Measurements from ENCODE around the gene PRELID3B. TPM values are rescaled to one million over a fixed set of nuclear protein-coding genes. Genes with fewer than 3 reads are reported as not detected.
A peak's percentile ranks its signal among the peaks of the same experiment; 100 is the strongest.

Gene PRELID3B
- total and polyA plus RNA-seq, 7 experiments from 2014 or later, result 17.6 to 70.4 (median 42.0) TPM

DNA sequence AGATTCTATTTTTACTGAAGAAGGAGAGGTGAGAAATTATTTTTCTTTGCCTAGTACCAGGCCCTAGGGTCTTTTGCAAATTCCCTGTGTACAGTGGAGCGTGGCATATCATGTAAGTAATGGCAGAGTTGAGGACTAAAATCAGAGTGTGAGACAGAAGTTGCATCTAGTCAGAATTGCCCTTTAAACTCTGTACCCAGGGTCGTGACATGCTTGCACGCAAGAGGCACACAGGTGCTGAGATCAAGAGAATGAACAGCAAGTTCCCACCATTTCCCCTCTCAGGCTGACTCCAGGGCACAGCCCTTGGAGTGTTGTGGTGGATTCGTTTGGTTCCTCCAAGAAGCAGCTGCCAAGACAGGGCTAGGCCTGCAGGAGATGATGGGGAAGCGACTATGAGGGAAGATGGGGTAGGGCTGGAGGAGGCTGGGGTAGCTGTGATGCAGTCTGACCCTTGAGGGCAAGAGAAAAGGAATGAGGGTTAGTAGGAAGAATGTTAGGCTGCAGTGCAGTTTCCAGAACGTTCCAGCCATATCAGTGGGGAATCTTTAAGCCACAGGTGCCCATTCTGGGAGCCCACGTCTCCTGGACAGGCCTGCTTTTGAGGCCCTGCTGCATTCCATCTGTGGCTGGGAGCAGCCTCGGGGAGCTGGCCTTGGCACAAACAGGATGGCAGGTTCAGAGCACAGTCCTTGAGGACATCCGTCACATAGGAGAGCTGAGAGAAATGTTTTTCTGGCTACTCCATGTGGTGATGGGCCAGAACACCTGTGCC, 54.6 kb downstream of the PRELID3B start:
- intact Hi-C loops (cut with micrococcal nuclease), result no loop called here
- Histone ChIP-seq H3K4me3 (ENCODE audit: low read length) (no peak overlapping the region), H3K27me3 (ENCODE audit: control insufficient read depth in 2 of 2, insufficient read depth in 2 of 2, low read length in 2 of 2) (no peaks in the 10 kb centered on the region), H3K9me3 (ENCODE audit: control insufficient read depth in 2 of 3, low read length in 3 of 3) (no peaks in the 10 kb centered on the region), H3K27ac (ENCODE audit: low read depth, low read length) (no peak overlapping the region), H3K4me1 (ENCODE audit: control insufficient read depth in 2 of 2, insufficient read depth in 2 of 2, low read length in 2 of 2) (peaks cover 11 to 15% of the 10 kb centered on the region in 2 donors), H3K36me3 (ENCODE audit: control insufficient read depth in 2 of 3, insufficient read depth in 3 of 3, low read length in 3 of 3) (peaks cover 27 to 72% (median 49%) of the 10 kb centered on the region in 3 experiments)
- peaks cover 10 to 45% (median 26%) of the 10 kb centered on the region in 5 donors for H3K36me3 Mint-ChIP-seq
- H3K27ac Mint-ChIP-seq, result peak overlapping the region in 3 of 9 donors; percentile 21 to 72 (median 53)
- POLR2A ChIA-PET, result interaction anchor here (1.4 kb wide), 1 partner anchor 10 kb away, joined by 4 read pairs; no protein-coding TSS in a partner anchor
- peaks cover 0 to 1% (median 0%) of the 10 kb centered on the region in 11 donors for H3K9me3 Mint-ChIP-seq
- ATAC-seq, result no peak
- CTCF ChIA-PET, result interaction anchor here (0.6 kb wide), 1 partner anchor 416 kb away, joined by 3 read pairs; no protein-coding TSS in a partner anchor
- DNase-seq, result no peak
- no peak overlapping the region for H3K4me3 Mint-ChIP-seq
- H3K4me1 Mint-ChIP-seq, result peaks cover 17 to 34% (median 32%) of the 10 kb centered on the region in 7 donors
- no peaks in the 10 kb centered on the region for H3K27me3 Mint-ChIP-seq

DNA sequence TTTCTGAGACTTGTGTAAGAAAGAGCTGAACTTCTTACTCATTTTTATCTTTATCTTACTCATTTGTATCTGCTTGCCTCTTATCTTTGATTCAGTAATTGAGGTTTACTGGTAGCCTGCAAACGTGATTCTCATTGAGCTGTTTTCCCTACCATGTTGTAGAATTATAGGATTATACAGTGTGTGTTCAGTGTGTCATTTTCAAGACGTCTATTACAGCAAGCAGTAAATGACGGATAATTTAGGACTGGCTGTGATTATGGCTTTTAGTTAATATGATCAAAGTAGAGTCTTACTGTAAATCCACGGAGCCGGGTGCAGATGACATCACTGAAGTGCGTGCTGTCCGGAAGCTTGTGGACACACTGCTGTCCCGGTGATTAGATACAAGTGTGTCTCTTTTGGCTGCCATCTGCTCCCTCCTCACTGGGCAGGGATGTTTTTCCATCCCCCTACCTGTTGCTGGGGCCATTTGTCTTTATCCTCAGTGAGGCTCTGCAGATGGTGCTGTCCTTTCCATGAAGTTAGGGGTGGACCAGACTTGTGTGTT, 55.5 kb downstream of the PRELID3B start:
- Mint-ChIP-seq H3K4me1 (peaks cover 24 to 43% (median 41%) of the 10 kb centered on the region in 7 donors), H3K27ac (peak overlapping the region in 4 of 9 donors; percentile 52 to 75 (median 72)), H3K9me3 (peaks cover 0 to 1% (median 0%) of the 10 kb centered on the region in 11 donors), H3K27me3 (no peaks in the 10 kb centered on the region), H3K4me3 (no peak overlapping the region), H3K36me3 (peaks cover 6 to 45% (median 22%) of the 10 kb centered on the region in 5 donors)
- DNase-seq, result no peak
- Histone ChIP-seq H3K36me3 (ENCODE audit: control insufficient read depth in 2 of 3, insufficient read depth in 3 of 3, low read length in 3 of 3) (peaks cover 27 to 63% (median 40%) of the 10 kb centered on the region in 3 experiments), H3K27ac (ENCODE audit: low read depth, low read length) (no peak overlapping the region), H3K27me3 (ENCODE audit: control insufficient read depth in 2 of 2, insufficient read depth in 2 of 2, low read length in 2 of 2) (no peaks in the 10 kb centered on the region), H3K4me1 (ENCODE audit: control insufficient read depth in 2 of 2, insufficient read depth in 2 of 2, low read length in 2 of 2) (peaks cover 20 to 24% of the 10 kb centered on the region in 2 donors), H3K4me3 (ENCODE audit: low read length) (no peak overlapping the region), H3K9me3 (ENCODE audit: control insufficient read depth in 2 of 3, low read length in 3 of 3) (no peaks in the 10 kb centered on the region)
- intact Hi-C loops (cut with micrococcal nuclease), result no loop called here
- POLR2A ChIA-PET, result interaction anchor here (1.4 kb wide), 1 partner anchor 9 kb away, joined by 4 read pairs; no protein-coding TSS in a partner anchor
- ATAC-seq, result no peak
- CTCF ChIA-PET, result no interaction called here

DNA sequence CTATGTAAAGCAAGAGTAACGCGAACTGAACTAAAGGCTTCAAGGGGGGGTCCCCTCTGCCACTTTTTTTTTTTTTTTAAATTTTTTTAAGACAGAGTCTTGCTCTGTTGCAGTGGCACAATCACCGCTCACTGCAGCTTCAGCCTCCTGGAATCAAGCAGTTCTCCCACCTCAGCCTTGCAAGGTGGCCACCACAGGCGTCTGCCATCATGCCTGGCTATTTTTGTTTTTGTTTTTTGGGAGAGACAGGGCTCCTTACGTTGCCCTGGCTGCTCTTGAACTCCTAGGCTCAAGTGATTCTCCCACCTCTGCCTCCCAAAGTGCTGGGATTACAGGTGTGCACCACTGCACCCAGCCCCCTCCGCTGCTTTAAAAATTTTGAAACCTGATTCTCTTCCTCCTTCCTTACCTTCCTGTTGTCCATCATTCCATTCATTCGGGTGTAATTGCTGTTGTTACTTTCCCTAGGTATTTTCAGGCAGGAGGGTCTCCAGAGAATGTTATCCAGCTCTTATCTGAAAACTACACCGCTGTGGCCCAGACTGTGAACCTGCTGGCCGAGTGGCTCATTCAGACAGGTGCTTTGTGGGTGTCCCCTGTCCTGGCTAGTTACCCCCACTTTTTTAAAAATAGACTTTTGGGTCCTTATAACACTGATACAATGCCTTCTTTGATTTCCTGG, 56.2 kb downstream of the PRELID3B start:
- no peak overlapping the region for H3K4me3 Mint-ChIP-seq
- H3K4me1 Mint-ChIP-seq, result peaks cover 26 to 47% (median 42%) of the 10 kb centered on the region in 7 donors
- Histone ChIP-seq H3K36me3 (ENCODE audit: control insufficient read depth in 2 of 3, insufficient read depth in 3 of 3, low read length in 3 of 3) (peaks cover 27 to 57% (median 34%) of the 10 kb centered on the region in 3 experiments), H3K4me3 (ENCODE audit: low read length) (no peak overlapping the region), H3K9me3 (ENCODE audit: control insufficient read depth in 2 of 3, low read length in 3 of 3) (no peaks in the 10 kb centered on the region), H3K4me1 (ENCODE audit: control insufficient read depth in 2 of 2, insufficient read depth in 2 of 2, low read length in 2 of 2) (peaks cover 24% of the 10 kb centered on the region in 2 donors), H3K27ac (ENCODE audit: low read depth, low read length) (no peak overlapping the region), H3K27me3 (ENCODE audit: control insufficient read depth in 2 of 2, insufficient read depth in 2 of 2, low read length in 2 of 2) (no peaks in the 10 kb centered on the region)
- peaks cover 2 to 41% (median 20%) of the 10 kb centered on the region in 5 donors for H3K36me3 Mint-ChIP-seq
- H3K27ac Mint-ChIP-seq, result peak overlapping the region in 7 of 9 donors; percentile 7 to 75 (median 52)
- intact Hi-C loops (cut with micrococcal nuclease), result no loop called here
- no peaks in the 10 kb centered on the region for H3K27me3 Mint-ChIP-seq
- ChIA-PET CTCF (interaction anchor here (0.6 kb wide), 1 partner anchor 45 kb away, joined by 4 read pairs; the partner anchor contains the start of gene ATP5F1E), POLR2A (no interaction called here)
- H3K9me3 Mint-ChIP-seq, result peaks cover 0 to 4% (median 0%) of the 10 kb centered on the region in 11 donors
- DNase-seq (no peak), ATAC-seq (no peak)

DNA sequence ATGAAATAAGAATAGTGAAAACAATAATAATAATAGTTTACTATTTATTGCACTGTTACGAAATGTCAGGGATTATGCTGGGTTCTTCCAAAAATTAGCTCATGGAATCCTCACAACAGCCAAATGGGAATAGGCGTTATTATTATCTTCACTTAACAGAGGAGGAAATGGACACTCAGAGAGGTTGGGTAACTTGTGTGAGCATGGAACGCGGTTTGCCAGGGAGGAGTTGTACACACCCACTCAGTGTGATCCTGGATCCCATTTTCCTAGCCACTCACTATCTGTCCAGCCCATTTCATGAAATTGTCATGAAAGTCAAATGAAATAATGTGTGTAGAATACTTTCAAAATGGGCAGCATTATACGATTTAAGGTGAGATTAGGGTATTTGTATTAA, 56.9 kb downstream of the PRELID3B start:
- Histone ChIP-seq H3K27me3 (ENCODE audit: control insufficient read depth in 2 of 2, insufficient read depth in 2 of 2, low read length in 2 of 2) (no peaks in the 10 kb centered on the region), H3K4me3 (ENCODE audit: low read length) (no peak overlapping the region), H3K4me1 (ENCODE audit: control insufficient read depth in 2 of 2, insufficient read depth in 2 of 2, low read length in 2 of 2) (peaks cover 24% of the 10 kb centered on the region in 2 donors), H3K9me3 (ENCODE audit: control insufficient read depth in 2 of 3, low read length in 3 of 3) (no peaks in the 10 kb centered on the region), H3K36me3 (ENCODE audit: control insufficient read depth in 2 of 3, insufficient read depth in 3 of 3, low read length in 3 of 3) (peaks cover 22 to 52% (median 26%) of the 10 kb centered on the region in 3 experiments), H3K27ac (ENCODE audit: low read depth, low read length) (no peak overlapping the region)
- ChIA-PET CTCF (no interaction called here), POLR2A (no interaction called here)
- peaks cover 0 to 34% (median 19%) of the 10 kb centered on the region in 5 donors for H3K36me3 Mint-ChIP-seq
- H3K4me3 Mint-ChIP-seq, result no peak overlapping the region
- peak overlapping the region in 4 of 9 donors; percentile 12 to 55 (median 28) for H3K27ac Mint-ChIP-seq
- H3K9me3 Mint-ChIP-seq, result peaks cover 0 to 4% (median 0%) of the 10 kb centered on the region in 11 donors
- no peak for ATAC-seq
- no peak for DNase-seq
- intact Hi-C loops (cut with micrococcal nuclease), result no loop called here
- H3K4me1 Mint-ChIP-seq, result peaks cover 26 to 47% (median 42%) of the 10 kb centered on the region in 7 donors
- no peaks in the 10 kb centered on the region for H3K27me3 Mint-ChIP-seq

DNA sequence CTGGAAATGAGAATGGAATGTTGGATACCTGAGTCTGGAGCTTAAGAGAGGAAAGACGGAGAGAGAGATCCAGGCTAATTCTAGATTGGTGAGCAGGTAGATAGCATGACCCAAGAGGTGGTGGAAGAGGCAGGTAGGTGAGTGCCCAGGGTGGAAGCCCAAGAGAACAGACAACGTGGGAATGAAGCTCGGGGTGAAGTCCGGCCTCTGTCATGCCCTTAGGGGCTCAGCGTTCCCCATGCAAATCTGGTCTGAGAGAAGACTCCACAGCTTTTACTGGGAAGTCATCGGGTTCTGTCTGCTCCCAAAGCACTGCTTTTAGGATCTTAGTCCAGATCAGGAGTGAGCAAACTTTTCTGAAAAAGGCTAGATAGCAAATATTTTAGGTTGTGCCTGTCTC, 57.9 kb downstream of the PRELID3B start:
- H3K27ac ChIP-seq (ENCODE audit: low read depth, low read length), result no peak overlapping the region
- H3K27ac Mint-ChIP-seq, result peak overlapping the region in 7 of 9 donors; percentile 3 to 71 (median 48)
- intact Hi-C loops (cut with micrococcal nuclease), result loop anchor here in 1 of 2 donors (5.0 kb wide), 1 partner anchor 677 kb away; the partner anchor contains the start of gene RAB22A

More for the DNA sequence above, 57.9 kb downstream of the PRELID3B start:
- no peaks in the 10 kb centered on the region for H3K27me3 ChIP-seq (ENCODE audit: control insufficient read depth in 2 of 2, insufficient read depth in 2 of 2, low read length in 2 of 2)
- Mint-ChIP-seq H3K4me1 (peaks cover 26 to 47% (median 42%) of the 10 kb centered on the region in 7 donors), H3K9me3 (peaks cover 0 to 4% (median 0%) of the 10 kb centered on the region in 11 donors), H3K27me3 (peaks cover 0 to 1% (median 0%) of the 10 kb centered on the region in 5 donors), H3K4me3 (peak overlapping the region in 5 of 10 donors; percentile 2 to 46 (median 12)), H3K36me3 (peaks cover 0 to 28% (median 16%) of the 10 kb centered on the region in 5 donors)
- peaks cover 24% of the 10 kb centered on the region in 2 donors for H3K4me1 ChIP-seq (ENCODE audit: control insufficient read depth in 2 of 2, insufficient read depth in 2 of 2, low read length in 2 of 2)
- POLR2A ChIA-PET, result interaction anchor here (0.8 to 1.0 kb wide), 3 partner anchors 24 to 96 kb away, joined by 3 to 4 read pairs (median 3); partner anchors contain the start of gene ATP5F1E
- H3K36me3 ChIP-seq (ENCODE audit: control insufficient read depth in 2 of 3, insufficient read depth in 3 of 3, low read length in 3 of 3), result peaks cover 19 to 44% (median 20%) of the 10 kb centered on the region in 3 experiments
- H3K9me3 ChIP-seq (ENCODE audit: control insufficient read depth in 2 of 3, low read length in 3 of 3), result no peaks in the 10 kb centered on the region
- CTCF ChIA-PET, result no interaction called here
- DNase-seq (no peak), ATAC-seq (no peak)
- H3K4me3 ChIP-seq (ENCODE audit: low read length), result no peak overlapping the region
